Raji (cell line): ENCODE data around the gene TRIM37.

ENCODE experiments used
- POLR2A ChIP-seq: IDR thresholded peaks from 2 replicates; pipeline ENCODE4 v1.6.1; 2011; ENCODE audit warnings: low read depth, low read length, control low read depth; ENCODE audit not compliant: insufficient read depth

The TRIM37 gene

DNA sequence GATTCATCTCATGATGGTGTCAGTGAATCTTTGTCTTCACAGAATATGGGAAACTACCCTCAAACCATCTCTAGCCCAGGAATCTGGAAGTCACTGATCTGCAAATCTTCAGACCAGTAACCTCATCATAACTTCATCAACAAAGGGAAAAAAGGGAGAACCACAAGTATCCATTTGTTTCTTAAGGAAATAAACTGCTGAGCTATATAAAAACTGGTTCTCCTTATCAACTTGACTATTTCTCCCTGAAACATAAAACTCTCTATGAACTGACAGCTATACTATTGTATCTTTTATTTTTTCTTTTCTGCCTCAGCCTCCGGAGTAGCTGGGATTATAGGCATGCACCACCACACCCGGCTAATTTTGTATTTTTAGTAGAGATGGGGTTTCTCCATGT, 39.3 kb downstream of the TRIM37 start:
- TF ChIP-seq POLR2A = no peak

DNA sequence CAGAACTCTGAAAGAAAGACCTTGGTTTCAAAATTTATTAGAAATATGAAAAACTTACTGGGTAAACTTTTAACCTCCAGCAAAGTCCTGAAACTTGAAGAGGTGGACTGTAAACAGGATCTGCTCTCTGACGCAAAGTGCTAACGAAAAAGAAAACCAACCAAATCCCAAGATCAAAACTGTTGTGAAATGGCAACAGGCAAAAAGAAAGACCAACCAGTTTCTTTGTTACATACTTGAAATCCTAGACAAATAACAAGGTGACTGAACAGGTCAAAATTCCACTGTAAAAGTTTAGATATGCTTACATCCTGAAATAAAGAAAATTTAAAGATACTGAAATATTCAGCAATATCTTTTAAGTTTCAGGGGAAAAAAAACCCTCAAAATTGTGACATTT, 44.2 kb downstream of the TRIM37 start:
- no peak for TF ChIP-seq POLR2A

DNA sequence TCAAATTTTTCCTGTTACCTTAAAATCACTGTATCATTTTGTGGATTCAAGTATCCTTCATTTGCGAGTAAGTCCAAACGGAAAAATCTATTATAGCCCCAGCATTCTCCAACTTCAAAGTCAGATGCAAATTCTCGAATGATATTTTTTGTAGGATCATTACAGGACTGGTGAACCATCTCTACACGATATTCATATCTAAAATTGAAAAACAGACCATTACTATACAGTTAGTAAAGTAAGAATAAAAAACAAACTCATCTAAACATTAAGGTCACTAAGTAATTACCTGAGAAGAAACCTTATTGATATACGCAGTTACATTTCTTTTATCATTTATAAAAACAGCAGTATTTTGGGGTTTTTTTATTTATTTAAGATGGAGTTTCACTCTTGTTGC, 49.8 kb downstream of the TRIM37 start:
- no peak for TF ChIP-seq POLR2A

DNA sequence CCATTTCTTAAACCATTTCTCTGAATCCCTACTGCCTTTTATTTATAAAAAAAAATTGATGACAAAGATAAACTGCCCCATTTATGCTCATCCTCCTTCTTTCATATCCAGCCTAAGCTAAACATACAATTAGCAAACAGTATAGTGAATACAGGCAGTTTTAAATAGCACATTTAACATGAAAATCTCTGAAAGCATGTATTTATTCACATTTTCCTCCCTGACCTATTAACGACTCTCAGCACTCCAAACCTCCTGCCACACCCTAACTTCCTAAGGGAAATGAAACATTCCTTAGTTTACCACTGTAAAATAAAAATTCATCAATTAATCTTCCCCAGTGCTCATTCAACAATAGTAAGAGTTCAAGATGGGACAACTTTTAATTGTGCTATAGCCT, 56.9 kb downstream of the TRIM37 start:
- no peak for TF ChIP-seq POLR2A

DNA sequence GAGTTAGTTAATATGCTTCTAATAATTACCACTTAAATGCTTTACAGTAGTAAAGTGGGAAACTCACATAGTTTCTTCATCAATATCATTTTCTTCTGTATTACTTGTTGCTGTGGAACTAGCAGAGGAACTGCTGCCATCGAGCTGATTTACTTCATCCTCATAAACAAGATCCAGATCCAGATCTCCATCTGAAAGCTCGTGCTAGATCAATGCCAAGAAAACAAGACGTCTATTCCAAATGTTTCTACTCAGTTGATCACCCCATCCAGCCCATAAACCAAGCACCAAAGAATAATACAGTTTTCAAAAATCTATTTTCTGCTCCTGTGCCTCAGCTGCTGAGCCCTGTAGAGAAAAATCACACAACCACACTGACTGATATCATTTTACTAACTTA, 59.1 kb downstream of the TRIM37 start:
- no peak for TF ChIP-seq POLR2A

DNA sequence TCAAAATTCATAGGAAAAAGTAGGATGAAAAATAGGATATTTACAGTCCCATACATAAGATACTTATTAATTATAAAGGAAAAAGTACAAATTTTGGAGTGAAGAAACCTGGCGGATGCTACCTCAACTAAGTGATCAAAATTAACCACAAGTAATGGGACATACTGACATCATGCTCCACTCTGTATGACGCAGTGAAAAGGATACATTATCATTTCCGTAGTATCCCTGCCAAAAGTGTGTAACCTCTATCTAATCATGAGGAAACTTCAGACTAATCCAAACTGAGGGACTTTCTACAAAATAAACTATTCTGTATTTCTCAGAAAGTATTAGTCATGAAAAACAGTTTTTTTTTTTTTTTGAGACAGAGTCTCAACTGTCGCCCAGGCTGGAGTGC, 60.5 kb downstream of the TRIM37 start:
- no peak for TF ChIP-seq POLR2A

DNA sequence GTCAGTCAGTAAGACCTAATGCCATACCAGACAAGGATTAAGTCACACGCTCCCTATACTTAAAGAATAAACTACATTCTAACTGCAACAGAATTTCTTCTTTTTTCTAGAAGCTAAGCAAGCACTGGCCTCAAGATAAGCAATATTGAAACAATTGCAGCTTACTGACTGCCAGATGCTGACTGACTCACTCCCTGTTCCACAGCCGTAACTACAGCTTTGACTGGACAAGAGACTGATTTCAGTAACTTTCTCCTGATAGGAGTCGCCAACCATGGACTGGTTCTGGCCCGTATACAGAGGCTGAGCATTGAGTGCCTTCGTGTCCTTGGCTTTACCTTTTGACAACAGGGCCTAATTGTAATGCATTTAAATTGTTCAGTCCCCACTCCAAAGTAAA, 67.9 kb downstream of the TRIM37 start:
- TF ChIP-seq POLR2A = no peak

DNA sequence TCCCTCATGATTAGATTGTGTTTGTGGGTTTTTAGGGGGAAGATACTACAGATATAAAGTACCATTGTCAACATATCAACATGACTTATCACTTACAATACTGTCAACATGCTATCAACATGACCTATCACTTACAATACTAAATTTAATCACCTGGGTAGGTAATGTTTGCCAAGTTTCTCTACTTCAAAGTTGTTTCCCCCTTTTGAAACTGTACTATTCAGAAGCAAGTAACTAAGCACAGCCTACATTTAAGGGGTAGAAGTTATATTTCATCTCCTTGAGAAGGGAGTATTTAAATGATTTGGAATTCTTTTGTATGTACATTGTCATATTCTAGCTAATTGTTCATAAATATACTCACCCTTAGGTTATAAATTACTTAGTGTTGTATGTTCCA, 68.7 kb downstream of the TRIM37 start:
- TF ChIP-seq POLR2A = no peak

DNA sequence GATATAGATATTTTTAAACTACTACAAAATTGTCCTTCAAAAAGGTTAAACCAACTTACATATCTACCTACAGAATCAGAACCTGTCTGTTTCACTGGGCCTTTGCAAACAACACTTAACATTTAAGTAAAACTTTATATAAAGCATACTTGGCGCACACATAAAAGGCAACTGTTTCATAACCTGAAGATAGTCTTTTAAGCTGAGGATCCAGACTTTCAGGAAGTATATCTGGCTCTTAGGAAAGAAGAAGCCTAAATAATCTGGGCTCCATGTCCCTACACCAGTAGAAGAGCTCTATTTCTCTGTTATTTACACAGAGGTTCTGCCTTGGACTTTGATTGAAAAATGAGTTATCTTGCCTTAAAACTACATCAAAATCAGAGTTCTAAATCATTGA, 75.9 kb downstream of the TRIM37 start:
- no peak for TF ChIP-seq POLR2A

DNA sequence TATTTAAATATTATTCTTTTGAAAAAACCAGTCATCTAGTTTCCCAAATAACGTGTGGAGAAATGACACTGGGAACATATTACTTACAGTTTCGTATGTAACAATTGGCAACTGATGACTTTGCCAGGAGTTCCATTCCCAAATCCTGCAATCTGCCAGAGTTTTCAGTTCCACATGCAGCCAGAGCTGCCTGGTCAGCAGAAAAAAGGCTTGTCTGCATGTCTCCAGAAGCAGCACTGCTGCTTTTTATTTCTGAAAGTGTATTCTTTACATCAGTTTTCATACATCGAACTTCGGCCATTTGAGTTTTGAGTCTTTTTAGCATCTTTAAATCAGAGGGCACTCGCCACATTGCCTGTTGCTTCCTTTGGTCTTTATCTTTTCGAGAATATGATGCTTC, 78.4 kb downstream of the TRIM37 start:
- TF ChIP-seq POLR2A = no peak

DNA sequence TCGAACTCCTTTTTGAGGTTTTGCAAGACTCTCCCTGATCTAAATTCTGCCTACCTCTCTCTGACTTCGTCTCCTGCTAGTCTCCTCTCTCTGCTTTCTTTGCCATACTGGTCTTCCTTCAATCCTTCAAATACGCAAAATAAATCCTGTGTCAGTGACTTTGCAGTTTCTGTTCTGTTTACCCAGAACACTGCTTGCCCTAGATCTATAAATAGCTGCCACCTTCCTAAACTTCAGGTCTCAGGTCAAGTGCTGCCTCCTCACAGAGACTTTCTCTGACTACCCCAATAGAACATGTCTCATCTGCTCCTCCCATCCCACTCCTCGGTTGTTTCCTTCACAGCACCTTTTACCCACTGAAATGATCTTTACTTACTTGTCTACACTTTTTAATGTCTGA, 78.9 kb downstream of the TRIM37 start:
- no peak for TF ChIP-seq POLR2A

DNA sequence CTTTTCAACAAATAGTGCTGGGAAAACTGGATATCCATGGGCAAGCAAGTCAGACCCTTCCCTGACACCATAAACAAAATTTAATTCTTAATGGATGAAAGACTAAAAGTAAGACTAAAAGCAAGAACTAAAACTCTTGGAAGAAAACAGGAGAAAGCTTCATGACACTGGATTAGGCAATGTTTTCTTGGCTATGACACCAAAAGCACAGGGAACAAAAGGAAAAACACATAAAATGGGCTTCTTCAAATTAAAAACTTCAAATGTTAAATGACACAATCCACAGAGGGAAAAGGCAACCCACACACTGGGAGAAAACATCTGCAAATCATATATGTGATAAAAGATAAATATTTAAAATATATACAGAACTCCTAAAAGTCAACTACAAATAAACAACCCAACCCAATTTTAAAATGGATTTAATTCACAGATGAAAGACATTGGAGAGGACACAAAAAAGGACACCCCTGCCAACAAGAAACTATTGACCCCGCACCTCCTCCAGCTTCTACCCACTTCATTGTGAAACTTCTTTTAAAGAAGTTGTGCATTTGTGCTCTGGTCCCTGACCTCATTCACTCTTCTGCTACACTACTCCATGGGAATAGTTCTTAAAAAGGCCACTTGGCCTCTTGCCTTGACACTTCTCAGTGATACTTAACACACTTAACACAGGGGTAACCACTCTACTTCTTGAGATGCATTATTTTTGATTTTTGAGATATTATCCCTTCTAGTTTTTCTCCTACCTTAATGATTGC, 80.3 kb downstream of the TRIM37 start:
- TF ChIP-seq POLR2A = no peak

DNA sequence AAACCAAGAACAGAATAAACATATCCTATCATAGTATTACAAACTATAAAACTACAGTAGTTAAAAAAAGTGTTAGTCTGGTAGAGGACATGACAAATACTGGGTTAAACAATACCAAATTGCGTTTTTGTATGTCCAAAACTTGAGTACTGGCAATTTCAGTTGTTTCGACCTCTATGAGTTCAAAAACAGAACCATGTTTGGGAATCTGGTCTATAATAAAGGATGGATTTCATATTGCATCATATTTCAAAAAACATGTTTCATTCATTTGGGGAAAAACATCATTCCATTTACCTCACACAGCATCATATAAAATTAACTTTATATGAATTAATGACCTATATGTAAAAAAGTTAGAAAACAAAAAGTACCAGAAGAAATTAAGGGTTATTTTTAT, 81.8 kb downstream of the TRIM37 start:
- no peak for TF ChIP-seq POLR2A

DNA sequence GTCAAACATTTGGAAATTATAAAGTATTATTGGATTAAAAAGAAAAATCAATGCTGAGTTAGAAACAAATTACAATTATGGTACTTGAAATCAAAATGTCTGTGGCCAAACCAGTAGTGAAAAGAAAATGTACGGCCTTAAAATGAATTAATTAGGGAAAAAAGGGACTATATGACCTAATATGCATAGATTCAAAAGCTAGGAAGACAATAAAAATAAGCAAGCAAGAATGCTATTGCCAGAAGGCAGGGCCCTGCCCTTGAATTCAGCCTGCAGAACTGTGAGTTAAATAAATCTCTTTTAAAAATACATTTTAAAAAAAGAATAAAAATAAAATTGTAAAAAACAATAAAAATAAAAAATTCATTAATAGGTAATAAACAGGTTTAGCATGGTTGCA, 88.7 kb downstream of the TRIM37 start:
- no peak for TF ChIP-seq POLR2A

DNA sequence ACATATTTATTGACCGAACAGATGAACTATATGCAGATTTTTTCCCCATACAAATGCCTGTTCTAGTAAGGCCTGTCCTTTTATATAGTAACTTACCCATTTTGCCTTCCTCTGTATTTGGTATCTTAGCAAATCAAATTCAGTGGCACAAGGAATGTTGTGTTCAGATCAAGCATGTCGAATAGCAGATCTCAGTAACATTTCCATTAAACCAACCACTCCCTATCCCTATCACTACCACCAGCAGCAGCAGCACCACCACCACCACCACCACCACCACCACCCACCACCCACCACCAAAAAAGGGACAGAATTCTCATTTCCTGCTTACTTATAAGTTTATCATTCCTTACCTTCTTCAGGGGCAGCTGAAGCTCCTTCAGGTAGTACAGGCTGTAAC, 94.7 kb downstream of the TRIM37 start:
- no peak for TF ChIP-seq POLR2A

DNA sequence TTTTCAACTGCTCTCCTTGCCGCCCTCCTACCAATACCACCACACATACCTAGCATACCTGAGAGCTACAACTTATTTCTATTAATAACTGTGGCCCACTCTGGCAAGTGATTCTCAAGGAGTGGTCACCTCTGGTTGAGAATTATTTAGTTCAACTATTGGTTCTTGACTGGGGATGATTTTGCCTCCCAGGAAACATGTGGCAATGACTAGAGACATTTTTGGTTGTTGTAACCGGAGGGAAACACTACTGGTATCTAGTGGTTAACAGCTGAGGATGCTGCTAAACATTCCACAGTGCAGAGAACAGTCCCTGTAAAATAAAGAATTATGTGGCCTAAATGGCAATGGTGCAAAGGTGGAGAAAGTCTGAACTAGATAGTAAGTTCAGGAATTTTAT, 96.7 kb downstream of the TRIM37 start:
- TF ChIP-seq POLR2A = no peak

DNA sequence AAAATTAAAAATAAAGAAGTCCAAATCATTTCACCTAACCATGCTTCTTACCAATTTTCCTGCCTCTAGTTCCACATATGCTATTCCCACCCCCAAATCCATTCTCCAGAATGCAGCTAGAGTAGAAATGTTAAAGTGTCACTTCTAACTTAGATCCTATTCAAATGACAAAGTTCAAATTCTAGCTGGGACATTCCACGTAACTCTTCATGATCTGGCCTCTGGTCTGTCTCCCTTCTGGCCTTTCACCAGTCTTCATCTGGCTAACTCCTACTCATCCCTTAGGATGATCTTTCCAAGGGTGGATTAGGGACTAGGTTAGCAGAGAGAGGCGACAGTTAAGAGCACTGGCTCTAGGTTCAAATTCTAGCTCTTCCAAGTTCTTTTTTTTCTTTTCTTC, 97.9 kb downstream of the TRIM37 start:
- TF ChIP-seq POLR2A = no peak
